NCI-H128 (cell line): ENCODE data around the gene PCBP2.
"Not testable (repeated sequence)": the region's sequence is repeated elsewhere in the genome, so short reads cannot be mapped to it uniquely, and the experiment has no call there.

Source experiments
- DNase-seq: peaks from one replicate; lab custom pipeline; 2025; ENCODE audit not compliant: unreplicated experiment; lab: John Stamatoyannopoulos, UW

Gene PCBP2

GRCh38 chr12:53451661-53452158, at the start of gene PCBP2:
PCBP2 (plus strand) TSS chr12:53452102; CDS start chr12:53454801, 2,699 bp downstream.
- DNase-seq, result peak; percentile 98

GRCh38 chr12:53402351-53402750, 49.6 kb upstream of the PCBP2 start:
- DNase-seq, result not testable (repeated sequence)

GRCh38 chr12:53402871-53403270, 49.0 kb upstream of the PCBP2 start:
- DNase-seq, result no peak

- DNase-seq, result no peak
Observed at GRCh38 chr12:53410951-53411350, 41.0 kb upstream of the PCBP2 start.

- DNase-seq, result no peak
Observed at GRCh38 chr12:53413485-53414204, 38.3 kb upstream of the PCBP2 start.

- DNase-seq, result no peak
Observed at GRCh38 chr12:53414756-53415417, 37.0 kb upstream of the PCBP2 start.

- not testable (repeated sequence) for DNase-seq
Observed at GRCh38 chr12:53415752-53416389, 36.0 kb upstream of the PCBP2 start.

- not testable (repeated sequence) for DNase-seq
Observed at GRCh38 chr12:53417291-53417816, 34.5 kb upstream of the PCBP2 start.

- no peak for DNase-seq
Observed at GRCh38 chr12:53418221-53418620, 33.7 kb upstream of the PCBP2 start.

- DNase-seq, result no peak
Observed at GRCh38 chr12:53419756-53420155, 32.1 kb upstream of the PCBP2 start.

- DNase-seq, result not testable (repeated sequence)
Observed at GRCh38 chr12:53422247-53422646, 29.7 kb upstream of the PCBP2 start.

- DNase-seq, result no peak
Observed at GRCh38 chr12:53423597-53423996, 28.3 kb upstream of the PCBP2 start, which contains the start of gene AMHR2. AMHR2 (plus strand) TSS chr12:53423855; CDS start chr12:53423935, 80 bp downstream.

GRCh38 chr12:53424626-53425514, 27.0 kb upstream of the PCBP2 start:
- no peak for DNase-seq

- no peak for DNase-seq
Observed at GRCh38 chr12:53425515-53426150, 26.3 kb upstream of the PCBP2 start.

- DNase-seq, result no peak
Observed at GRCh38 chr12:53427905-53428594, 23.9 kb upstream of the PCBP2 start.

GRCh38 chr12:53428741-53429140, 23.2 kb upstream of the PCBP2 start:
- DNase-seq, result no peak

- no peak for DNase-seq
Observed at GRCh38 chr12:53430116-53430515, 21.8 kb upstream of the PCBP2 start.

GRCh38 chr12:53431187-53431586, 20.7 kb upstream of the PCBP2 start:
- no peak for DNase-seq

- DNase-seq, result not testable (repeated sequence)
Observed at GRCh38 chr12:53435326-53435725, 16.6 kb upstream of the PCBP2 start.
